ENCODE measurements around the gene DYNLL1.
A peak's percentile ranks its signal among the peaks of the same experiment; 100 is the strongest.
"Not testable (repeated sequence)": the region's sequence is repeated elsewhere in the genome, so short reads cannot be mapped to it uniquely, and the experiment has no call there.

Gene DYNLL1

GRCh38 chr12:120515496-120515895 lies 19.6 kb downstream of the DYNLL1 start:
- DNase-seq (ENCODE audit: low spot score) = no peak

GRCh38 chr12:120519324-120519723 lies 23.4 kb downstream of the DYNLL1 start:
- not testable (repeated sequence) for DNase-seq (ENCODE audit: low spot score)

GRCh38 chr12:120522568-120522967 lies 26.7 kb downstream of the DYNLL1 start:
- DNase-seq (ENCODE audit: low spot score) = no peak

GRCh38 chr12:120528861-120529525 lies 33.1 kb downstream of the DYNLL1 start, which contains the start of gene COQ5:
Gene COQ5 (minus strand): TSS chr12:120529158. CDS start chr12:120529141, 17 bp downstream.
- DNase-seq (ENCODE audit: low spot score) = peak; percentile 91

GRCh38 chr12:120529641-120530417 lies 33.9 kb downstream of the DYNLL1 start:
- DNase-seq (ENCODE audit: low spot score) = no peak

GRCh38 chr12:120530418-120530761 lies 34.5 kb downstream of the DYNLL1 start:
- DNase-seq (ENCODE audit: low spot score) = not testable (repeated sequence)

GRCh38 chr12:120532701-120533238 lies 36.9 kb downstream of the DYNLL1 start:
- DNase-seq (ENCODE audit: low spot score) = no peak

GRCh38 chr12:120534203-120534702 lies 38.3 kb downstream of the DYNLL1 start, which contains the start of gene RNF10:
Gene RNF10 (plus strand): TSS chr12:120534356. CDS start chr12:120534812, 456 bp downstream.
- peak; percentile 90 for DNase-seq (ENCODE audit: low spot score)

GRCh38 chr12:120534703-120535655 lies 39.1 kb downstream of the DYNLL1 start:
- DNase-seq (ENCODE audit: low spot score) = peak; percentile 56

GRCh38 chr12:120536064-120536791 lies 40.3 kb downstream of the DYNLL1 start:
- DNase-seq (ENCODE audit: low spot score) = peak; percentile 38

- DNase-seq (ENCODE audit: low spot score) = no peak
These were observed 41.9 kb downstream of the DYNLL1 start for GRCh38 chr12:120537856-120538220.

GRCh38 chr12:120538281-120539156 lies 42.6 kb downstream of the DYNLL1 start:
- no peak for DNase-seq (ENCODE audit: low spot score)

GRCh38 chr12:120539303-120539702 lies 43.4 kb downstream of the DYNLL1 start:
- no peak for DNase-seq (ENCODE audit: low spot score)

- DNase-seq (ENCODE audit: low spot score) = no peak
These were observed 44.5 kb downstream of the DYNLL1 start for GRCh38 chr12:120540445-120540844.

- DNase-seq (ENCODE audit: low spot score) = no peak
These were observed 46.3 kb downstream of the DYNLL1 start for GRCh38 chr12:120542166-120542565.

GRCh38 chr12:120544691-120545090 lies 48.8 kb downstream of the DYNLL1 start:
- no peak for DNase-seq (ENCODE audit: low spot score)

GRCh38 chr12:120546050-120546386 lies 50.1 kb downstream of the DYNLL1 start:
- DNase-seq (ENCODE audit: low spot score) = no peak
